ENCODE data around the gene SMOC2. TPM values are rescaled to one million over a fixed set of nuclear protein-coding genes. Genes with fewer than 3 reads are reported as not detected.
"Not testable (repeated sequence)": the region's sequence is repeated elsewhere in the genome, so short reads cannot be mapped to it uniquely, and the experiment has no call there.

Gene SMOC2
- total RNA-seq, 1 donor from 2014 or later = not detected

DNA sequence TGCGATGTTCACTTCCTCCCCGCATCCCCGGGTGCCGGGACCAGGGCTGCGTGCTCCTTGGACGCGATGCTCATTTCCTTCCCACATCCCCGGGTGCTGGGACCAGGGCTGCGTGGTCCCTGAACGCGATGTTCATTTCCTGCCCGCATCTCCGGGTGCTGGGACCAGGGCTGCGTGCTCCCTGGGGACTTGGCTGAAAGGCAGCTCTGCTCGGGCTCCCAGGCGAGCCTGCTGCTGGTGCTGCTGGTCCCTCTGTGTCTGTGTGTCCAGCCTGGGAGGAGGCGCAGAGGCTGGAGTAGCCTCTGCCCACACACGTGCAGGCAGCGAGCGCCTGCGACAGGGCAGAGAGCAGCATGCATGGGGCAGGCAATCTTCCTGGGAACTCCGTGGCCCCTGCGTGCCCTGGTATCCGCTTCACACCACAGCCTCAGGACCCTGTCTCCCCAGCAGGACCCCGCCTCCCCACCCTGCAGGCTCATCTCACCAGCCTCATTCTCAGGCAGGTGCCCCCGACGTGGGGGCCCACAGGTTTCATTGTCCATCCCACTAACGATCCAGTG lies 132.4 kb downstream of the SMOC2 start:
- DNase-seq (ENCODE audit: low read depth in 2 of 2) = not testable (repeated sequence)

DNA sequence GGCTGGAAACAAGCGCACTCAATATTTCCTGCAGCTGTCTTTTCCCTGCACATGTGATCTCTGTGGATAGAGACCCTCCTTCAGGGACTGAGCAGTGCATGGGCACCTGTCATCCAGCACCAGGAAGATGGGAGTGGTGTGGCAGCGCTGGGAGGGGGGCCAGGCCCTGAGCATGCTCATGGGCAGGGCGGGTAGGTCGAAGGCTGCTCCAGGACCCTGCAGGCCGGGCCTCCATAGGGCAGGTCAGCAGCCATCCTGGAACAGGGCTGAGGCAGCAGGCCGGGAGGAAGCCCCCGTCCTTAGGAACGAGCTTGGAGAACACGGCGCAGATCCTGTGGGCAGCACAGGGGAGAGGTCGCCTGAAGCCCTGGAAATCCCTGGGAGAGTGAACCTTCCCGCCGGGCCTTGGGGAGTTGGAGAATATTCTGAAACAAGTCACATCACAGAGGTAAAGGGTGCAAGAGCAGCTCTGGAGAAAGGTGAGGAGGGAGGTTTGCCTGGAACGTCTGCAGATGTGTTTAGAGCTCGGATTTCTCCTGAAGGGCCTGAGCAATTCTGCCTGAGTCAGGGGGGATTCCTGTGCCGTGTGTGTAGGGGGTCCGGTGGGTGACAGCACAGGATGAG lies 133.2 kb downstream of the SMOC2 start:
- DNase-seq (ENCODE audit: low read depth in 2 of 2) = no peak

DNA sequence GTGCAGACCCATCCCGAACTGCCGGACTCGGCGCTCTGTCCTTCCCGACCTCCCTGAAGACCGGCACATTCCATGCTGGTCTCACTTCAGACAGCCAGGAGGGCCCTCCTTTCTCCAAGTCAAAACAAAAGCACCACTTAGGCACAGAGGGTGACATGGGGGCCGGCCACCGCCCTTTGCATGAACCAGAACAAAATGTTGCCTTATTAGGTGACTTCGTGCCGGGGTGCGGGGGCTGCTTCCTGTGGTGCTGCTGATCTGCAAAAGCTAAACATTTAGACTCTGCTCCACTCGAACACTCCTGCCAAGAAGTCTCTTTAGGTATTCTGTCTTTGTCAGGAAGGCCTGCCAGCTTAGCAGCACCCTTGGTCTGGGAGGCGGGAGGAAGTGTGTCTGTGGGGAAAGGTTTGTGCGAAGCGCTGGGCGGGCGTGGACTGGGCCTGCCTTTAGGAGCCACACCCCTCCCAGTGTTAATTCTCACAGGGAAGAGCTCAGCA lies 133.8 kb downstream of the SMOC2 start:
- no peak for DNase-seq (ENCODE audit: low read depth in 2 of 2)

DNA sequence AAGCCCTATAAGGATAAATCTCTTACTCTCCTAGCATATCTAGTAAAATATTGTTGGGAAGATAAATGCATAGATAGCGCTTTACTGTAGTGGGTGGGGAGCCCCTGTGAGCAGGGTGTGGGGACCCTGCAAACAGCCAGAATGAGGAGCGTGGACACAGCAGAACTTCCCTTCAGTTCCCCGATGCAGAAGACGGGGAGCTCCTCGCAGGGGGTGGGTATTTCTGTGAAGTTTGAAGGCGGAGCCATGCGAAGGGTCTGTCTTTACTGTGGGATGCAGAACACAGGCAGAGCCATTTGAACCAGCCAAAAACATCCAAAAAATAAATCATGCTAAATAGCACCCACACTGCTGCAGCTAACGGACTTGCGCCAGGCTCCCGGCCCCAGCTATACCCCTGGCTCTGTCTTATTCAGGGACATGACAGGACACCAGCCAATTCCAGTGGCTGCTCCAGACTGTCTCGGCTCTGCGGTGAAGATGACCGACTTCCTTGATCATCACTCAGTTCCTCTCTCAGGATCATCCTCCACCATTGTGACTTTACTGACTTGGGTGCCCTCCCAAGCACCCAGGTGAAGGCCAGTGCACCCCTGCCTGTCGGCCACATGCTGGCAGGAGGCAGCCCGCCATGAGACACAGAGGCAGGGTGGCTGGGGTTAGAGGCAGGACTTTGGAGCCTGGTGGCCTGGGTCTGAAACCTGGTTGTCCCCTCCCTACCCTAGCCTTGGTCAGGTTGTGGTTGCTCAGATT lies 134.5 kb downstream of the SMOC2 start:
- no peak for DNase-seq (ENCODE audit: low read depth in 2 of 2)

DNA sequence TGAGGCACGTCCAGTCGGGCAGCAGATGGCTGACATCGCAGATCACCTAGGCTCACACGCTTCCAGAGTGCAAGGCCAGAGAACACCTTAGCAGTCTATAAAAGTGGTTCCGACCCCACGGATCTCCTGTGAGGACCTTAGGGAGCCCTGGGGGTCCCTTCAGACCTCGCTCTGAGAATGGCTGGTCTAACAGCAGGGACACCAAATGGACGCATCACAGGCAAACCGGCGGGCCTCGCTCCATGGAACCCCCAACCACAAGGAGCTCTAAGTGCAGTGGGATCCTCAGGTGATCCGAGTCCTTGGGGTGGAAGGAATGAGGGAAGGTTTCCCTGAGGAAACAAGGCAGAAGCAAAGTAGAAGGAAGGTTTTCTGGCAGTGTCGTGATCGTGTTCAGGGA lies 135.4 kb downstream of the SMOC2 start:
- no peak for DNase-seq (ENCODE audit: low read depth in 2 of 2)

DNA sequence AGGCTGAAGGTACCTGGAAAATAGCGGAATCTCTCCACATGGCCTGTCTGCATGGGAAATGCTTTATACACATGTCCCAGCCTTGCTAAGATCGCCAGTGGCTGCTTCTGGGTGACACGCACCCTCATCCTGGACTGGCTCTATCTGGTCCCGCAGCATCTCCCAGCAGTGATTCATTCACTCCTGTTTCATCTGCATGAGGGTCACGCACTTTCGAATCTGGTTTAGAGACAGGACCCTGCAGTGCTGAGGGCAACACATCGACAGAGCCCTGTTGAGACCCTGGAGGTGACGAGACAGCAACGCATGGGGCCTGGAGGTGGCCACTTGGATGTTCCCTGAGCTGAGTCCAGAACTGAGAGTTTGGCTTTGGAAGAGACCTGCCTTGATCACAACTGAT lies 136.5 kb downstream of the SMOC2 start:
- DNase-seq (ENCODE audit: low read depth in 2 of 2) = no peak

DNA sequence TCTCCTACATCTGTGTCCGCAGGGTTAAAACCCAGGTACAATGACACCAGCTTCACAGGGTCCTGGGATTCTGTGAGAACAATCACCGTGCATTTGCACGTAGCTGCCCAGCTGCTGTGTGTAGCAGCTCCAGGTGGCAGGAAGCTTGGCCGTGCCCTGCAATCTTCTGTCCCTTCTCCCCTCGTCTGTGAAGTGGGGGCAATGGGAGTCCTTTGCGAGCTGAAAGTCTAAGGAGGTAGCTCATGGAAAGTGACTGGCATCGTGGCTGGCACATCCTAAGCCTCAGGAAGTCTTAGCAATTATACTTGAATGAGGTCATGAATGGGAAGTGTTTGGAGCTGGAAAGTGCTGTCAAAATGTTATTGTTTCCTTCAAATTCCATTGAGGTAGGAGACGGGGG lies 137.1 kb downstream of the SMOC2 start:
- no peak for DNase-seq (ENCODE audit: low read depth in 2 of 2)

DNA sequence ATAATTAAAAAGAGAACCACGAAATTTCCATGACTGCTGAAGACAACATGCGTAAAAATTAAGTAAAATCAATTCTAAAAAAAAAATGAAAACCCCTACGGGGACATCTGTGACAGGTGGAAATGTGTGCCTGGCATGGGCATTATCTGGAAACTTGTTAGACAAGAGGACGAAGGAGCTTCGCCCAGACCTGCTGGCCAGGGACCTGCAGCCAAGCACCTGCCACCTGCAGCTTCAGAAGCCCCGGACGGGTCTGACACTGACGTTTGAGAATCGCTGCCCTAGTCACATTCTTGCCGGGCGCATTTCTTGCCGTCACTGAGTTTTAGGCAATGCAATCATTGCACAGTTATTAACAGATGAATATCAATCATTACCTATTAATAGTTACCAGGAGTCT lies 140.3 kb downstream of the SMOC2 start:
- no peak for DNase-seq (ENCODE audit: low read depth in 2 of 2)

DNA sequence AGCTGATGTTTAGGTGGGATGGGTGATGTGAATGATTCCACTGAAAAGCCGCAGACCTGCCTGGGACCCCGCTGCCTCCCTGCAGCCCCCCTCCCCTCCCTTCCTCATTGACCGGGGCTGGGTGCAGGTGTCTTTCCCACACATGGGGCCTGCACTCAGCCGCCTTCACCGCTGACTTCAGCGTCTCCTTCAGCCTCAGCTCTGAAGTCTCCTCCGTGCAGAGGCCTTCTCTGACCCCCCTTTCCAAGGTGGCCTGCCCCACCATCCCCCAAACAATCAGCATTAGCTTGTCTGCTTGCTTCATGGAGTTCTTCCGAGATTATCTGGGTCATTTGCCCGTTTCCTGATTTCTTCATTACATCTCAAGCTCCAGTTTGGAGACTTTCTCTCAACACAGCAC lies 140.7 kb downstream of the SMOC2 start:
- DNase-seq (ENCODE audit: low read depth in 2 of 2) = no peak

DNA sequence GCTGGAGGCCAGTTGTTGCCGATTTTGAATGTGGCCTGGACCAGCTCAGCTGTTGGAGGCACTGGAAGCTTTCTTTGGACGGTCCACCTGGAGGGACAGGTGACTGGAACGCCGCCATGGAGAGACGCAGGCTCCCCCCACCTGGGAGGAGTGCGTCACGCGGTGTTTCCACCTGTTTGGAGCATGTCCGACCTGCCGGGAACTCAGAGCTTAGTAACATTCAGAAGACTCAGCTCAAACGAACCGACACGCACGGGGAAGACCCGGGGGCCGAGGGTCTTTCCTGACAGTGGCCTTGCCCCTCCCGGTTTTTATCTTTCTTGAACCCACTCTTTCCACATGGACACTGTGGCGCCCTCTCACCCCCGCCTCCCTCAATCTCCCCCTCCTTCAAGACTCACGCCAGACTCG lies 141.6 kb downstream of the SMOC2 start:
- no peak for DNase-seq (ENCODE audit: low read depth in 2 of 2)

DNA sequence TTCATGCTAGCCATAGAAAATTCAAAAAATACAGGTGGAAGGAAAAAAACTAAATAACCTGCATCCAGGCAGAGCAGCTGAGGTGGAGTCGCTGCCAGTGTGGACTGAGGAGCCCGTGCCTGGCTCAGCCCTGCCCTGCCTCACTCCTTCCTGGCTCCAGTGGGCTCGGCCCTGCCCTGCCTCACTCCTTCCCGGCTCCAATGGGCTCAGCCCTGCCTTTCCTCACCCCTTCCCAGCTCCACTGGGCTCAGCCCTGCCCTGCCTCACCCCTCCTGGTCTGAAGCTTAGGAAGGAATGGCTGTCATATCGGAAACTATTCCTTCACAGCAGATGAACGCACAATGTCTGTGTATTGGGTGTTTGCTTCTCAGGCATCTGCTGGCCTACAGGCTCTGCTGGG lies 142.1 kb downstream of the SMOC2 start:
- no peak for DNase-seq (ENCODE audit: low read depth in 2 of 2)

DNA sequence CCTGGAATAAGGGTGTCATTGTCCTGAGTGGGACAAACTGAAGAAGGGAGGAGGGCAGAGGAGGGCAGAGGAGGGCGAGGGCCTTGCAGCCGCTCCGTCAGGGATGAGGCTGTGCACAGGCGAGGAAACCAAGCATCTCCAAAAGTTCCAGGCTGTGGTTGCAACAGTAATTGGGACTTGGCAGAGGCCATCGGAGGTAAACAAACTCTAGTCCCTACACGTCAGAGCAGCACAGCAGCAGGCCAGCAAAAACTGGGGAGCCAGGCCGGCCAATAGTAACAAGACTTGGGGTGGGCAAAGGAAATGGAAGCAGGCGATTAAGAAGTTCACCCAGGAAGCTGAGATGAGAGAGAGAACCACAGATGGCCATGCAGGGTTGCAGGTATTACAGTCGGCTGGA lies 142.8 kb downstream of the SMOC2 start:
- DNase-seq (ENCODE audit: low read depth in 2 of 2) = no peak

DNA sequence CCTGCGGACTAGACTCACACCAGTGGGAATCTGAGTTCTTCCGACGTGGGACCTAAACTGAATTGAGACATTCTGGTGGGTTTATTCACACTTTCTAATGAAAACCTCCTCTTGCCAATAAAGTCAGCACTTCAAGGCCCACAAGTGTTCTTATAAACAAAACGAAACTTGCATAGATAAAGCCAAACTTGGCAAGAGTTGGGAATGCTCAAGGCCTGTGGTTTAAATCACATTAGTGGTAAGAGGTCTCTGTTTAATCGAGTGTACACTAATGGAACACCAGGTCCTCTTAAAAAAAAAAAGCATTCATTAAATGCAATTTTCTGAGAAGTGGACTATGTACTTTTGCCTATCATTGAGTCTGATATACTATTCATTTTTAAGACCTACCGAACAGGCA lies 143.3 kb downstream of the SMOC2 start:
- no peak for DNase-seq (ENCODE audit: low read depth in 2 of 2)

DNA sequence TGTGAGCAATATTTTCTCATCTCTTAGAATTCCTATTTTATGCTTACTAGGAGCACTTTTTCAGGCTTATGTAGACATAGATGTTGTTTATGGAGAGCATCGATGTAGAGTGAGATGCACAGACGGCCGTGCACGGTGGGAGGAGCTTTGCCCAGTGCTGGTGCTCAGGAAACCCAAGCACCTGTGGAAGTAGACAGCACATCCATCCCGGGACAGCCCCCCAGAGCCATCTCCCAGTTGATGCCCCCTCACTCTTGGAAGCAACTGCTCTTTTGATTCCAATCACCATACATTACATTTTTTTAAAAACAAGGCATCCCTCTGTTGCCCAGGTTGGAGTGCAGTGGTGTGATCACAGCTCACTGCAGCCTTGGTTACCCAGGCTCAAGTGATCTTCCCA lies 143.7 kb downstream of the SMOC2 start:
- DNase-seq (ENCODE audit: low read depth in 2 of 2) = no peak

DNA sequence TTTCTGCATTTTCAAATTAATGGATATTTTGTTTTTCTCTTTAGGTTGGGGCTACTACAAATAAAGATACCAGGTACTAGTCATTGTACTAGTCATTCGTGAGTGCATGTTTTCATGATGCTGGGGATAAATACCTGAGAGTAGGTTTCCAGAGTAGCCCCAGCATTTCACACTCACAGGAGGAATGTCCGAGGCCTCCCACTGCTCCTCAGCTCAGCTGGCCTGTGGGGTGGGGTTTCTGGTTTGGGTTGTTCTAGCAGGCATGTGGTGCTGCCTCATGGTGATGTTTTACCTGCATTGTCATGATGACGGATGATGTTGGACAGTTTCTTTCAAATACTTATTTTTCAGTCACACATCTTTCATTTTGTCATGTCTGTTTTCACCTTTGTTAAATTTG lies 144.5 kb downstream of the SMOC2 start:
- DNase-seq (ENCODE audit: low read depth in 2 of 2) = no peak

DNA sequence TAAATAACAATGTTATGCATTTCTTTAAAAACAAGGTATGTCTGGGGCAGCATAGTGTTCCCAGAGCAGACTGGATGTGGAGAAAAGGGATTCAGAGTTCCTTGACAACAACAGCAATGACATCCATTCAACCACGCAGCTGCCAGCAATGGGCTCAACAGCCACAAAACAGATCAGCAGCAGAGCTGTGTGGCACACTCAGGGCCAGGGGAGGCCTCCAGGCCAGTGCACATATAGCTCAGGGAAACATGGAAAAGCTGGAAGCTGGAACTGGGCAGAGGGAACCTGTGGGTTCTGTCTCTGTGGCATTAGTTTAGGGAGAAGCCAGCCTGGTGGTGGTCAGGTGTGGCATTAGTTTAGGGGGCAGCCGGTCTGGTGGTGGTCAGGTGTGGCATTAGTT lies 148.3 kb downstream of the SMOC2 start:
- DNase-seq (ENCODE audit: low read depth in 2 of 2) = no peak

DNA sequence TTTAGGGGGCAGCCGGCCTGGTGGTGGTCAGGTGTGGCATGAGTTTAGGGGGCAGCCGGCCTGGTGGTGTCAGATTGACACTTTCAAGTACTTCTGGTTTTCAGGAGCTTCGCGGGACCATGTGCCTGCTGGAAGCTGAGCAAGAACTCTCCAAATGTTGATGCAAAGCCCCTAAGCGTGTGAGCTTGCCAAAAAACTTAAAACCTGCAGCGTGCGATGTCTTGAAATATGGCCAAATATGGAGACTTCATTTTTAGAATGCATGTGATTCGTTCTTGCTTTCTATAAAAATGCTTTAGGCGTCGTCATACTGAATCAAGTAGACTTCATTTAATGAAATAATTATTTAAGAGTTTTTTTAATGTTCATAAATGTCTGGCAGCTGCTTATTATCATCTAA lies 149.4 kb downstream of the SMOC2 start:
- no peak for DNase-seq (ENCODE audit: low read depth in 2 of 2)

DNA sequence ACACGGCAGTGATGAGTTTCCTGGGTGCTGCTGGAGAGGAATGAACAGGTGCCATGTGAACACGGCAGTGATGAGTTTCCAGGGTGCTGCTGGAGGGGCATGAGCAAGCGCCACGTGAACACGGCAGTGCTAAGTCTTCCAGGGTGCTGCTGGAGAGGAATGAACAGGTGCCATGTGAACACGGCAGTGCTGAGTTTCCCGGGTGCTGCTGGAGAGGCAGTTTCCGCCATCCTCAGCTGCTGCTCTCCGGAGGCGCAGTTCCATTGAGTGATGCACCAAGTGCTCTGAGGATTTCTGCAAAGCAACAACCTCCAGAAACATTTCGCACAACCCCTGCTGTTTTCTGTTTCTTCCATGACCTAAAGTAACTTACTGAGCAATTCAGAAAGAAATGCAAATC lies 155.4 kb downstream of the SMOC2 start:
- no peak for DNase-seq (ENCODE audit: low read depth in 2 of 2)

DNA sequence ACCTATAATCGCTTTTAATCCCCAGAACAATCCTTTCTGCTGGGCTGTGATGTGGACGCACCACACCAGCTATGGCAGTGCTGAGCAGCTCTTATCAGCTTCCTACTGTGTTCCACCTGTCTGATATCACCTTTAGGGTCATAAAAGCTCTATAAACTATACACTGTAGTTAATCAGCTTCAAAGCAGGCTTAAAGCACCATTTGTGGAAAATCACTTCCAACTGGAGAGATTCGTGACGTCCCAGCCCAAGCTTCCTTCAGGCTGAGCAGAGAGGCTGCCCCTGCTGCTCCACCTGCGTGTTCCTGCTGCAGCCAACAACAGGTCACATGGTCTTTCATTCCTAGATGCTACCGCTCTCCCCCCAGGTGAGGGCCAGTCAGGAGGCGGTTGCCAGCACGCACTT lies 156.5 kb downstream of the SMOC2 start:
- no peak for DNase-seq (ENCODE audit: low read depth in 2 of 2)

DNA sequence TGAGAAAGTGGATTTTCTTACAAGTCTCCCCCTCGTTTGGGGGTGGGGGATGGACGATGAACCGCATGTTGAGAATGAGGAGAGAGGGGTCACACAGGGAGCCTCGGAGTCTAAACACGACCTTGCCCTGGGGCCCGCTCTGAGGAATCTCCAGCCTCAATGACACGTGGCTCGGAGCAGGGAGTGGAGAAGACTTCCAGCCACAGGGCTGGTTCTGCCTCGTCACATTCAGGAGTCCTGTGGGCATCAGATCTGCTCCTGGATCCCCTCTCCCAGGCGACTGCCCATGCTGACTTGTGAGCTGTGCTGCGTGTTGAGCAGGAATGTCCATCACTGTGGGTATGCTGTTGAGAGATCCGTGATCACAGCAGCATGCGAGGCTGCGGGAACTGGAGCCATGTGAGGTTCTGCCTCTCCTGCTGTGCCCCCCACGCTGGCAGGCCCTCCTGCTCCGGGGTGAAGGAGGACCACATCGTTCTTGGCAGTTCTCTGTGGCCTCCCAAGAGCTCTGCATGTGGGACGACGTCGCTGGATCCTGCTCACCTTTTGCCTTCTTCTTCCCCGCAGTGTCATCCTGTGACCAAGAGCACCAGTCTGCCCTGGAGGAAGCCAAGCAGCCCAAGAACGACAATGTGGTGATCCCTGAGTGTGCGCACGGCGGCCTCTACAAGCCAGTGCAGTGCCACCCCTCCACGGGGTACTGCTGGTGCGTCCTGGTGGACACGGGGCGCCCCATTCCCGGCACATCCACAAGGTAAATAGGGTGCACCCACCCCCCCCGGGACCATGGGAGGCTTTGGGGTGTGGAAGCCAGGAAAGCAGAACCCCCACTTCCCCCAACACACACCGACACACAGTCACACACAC lies 157.5 kb downstream of the SMOC2 start:
- DNase-seq (ENCODE audit: low read depth in 2 of 2) = no peak

DNA sequence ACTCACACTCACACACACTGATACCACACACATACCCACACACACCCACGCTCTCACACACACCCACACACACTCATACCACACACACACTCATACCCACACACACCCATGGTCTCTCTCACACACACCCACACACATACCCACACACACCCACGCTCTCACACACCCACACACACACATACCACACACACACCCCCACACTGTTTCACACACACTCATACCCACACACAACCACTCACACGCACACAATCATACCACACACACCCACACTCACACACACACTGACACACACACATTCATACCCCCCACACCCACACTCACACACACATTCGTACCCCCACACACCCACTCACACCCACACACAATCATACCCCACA lies 158.1 kb downstream of the SMOC2 start:
- no peak for DNase-seq (ENCODE audit: low read depth in 2 of 2)

DNA sequence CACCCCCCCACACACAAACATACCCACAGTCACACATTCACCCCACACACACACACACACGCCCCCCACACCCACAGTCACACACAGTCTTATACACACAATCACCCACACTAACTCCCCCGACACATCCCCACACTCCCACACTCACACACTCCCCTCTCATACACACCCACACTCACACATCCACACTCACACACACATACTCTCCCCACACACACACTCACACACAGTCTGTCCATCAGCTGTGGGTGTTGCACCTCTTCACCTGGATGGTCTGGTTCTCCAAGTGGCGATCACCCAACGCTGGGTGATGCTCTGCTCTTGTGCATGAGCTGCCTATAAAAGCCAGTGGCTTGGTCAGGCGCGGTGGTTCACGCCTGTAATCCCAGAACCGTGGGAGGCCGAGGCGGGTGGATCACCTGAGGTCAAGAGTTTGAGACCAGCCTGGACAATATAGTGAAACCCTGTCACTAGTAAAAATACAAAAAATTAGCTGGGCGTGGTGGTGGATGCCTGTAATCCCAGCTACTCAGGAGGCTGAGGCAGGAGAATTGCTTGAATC lies 158.9 kb downstream of the SMOC2 start:
- no peak for DNase-seq (ENCODE audit: low read depth in 2 of 2)

Data from lung microvascular endothelial cell (primary cell).